PC-3 (cell line): Measurements from ENCODE around the gene TUBB1. TPM values are rescaled to one million over a fixed set of nuclear protein-coding genes. Genes with fewer than 3 reads are reported as not detected.

Experiments used
- ATAC-seq: fragments of 200-7000 bp; cut with Tn5 transposase; 2 replicates; pipeline ENCODE4 v1.9.1; 2020; ENCODE audit warnings: mild to moderate bottlenecking, moderate library complexity
- BruUV-seq: library from RNA; stranded (reverse); fragments of 400-500 nt; replicated peaks from 2 replicates; lab custom pipeline; 2021; lab: Mats Ljungman, UMichigan
- CTCF ChIA-PET: fragments of 300-600 bp; sonication (Branson Sonifier 250); formaldehyde crosslinking; loops from one replicate; lab custom pipeline; 2022; ENCODE audit warnings: antibody characterized with exemption; lab: Charles Lee
- POLR2A ChIA-PET: fragments of 300-600 bp; sonication (Branson Sonifier 250); formaldehyde crosslinking; loops from one replicate; lab custom pipeline; 2022; ENCODE audit warnings: antibody characterized with exemption; ENCODE audit not compliant: unreplicated experiment; lab: Charles Lee
- DNase-seq: peaks from one replicate; pipeline ENCODE4 v3.0.0-alpha.2; 2015
- H2AFZ ChIP-seq: fragments of 300-600 bp; sonication (generic); 2 replicates; pipeline ENCODE4 v1.6.0; 2016; ENCODE audit warnings: antibody characterized with exemption, low read length
- H3F3A ChIP-seq: fragments of 300-600 bp; sonication (generic); one replicate; pipeline ENCODE4 v1.6.0; 2017; ENCODE audit warnings: antibody characterized with exemption, low read length, control low read depth, mild to moderate bottlenecking; ENCODE audit not compliant: unreplicated experiment
- H3K27ac ChIP-seq: fragments of 300-600 bp; sonication (generic); 2 replicates; pipeline ENCODE4 v1.5.1; 2016; ENCODE audit warnings: mild to moderate bottlenecking, low read length
- H3K27me3 ChIP-seq: fragments of 300-600 bp; sonication (generic); 2 replicates; pipeline ENCODE4 v1.6.1; 2016; ENCODE audit warnings: low read length, mixed read lengths
- H3K36me3 ChIP-seq: fragments of 300-600 bp; sonication (generic); 2 replicates; pipeline ENCODE4 v1.6.1; 2016; ENCODE audit warnings: low read depth, mixed run types, low read length, mixed read lengths
- H3K4me1 ChIP-seq: fragments of 300-600 bp; sonication (generic); 2 replicates; pipeline ENCODE4 v1.5.1; 2016; ENCODE audit warnings: low read length; ENCODE audit not compliant: insufficient read depth
- H3K4me2 ChIP-seq: fragments of 300-600 bp; sonication (generic); 2 replicates; pipeline ENCODE4 v1.6.0; 2016; ENCODE audit warnings: low read length
- H3K4me3 ChIP-seq: fragments of 300-600 bp; sonication (generic); 2 replicates; pipeline ENCODE4 v1.5.1; 2016; ENCODE audit warnings: mild to moderate bottlenecking, low read length, mixed read lengths
- H3K79me2 ChIP-seq: fragments of 300-600 bp; sonication (generic); 2 replicates; pipeline ENCODE4 v1.6.1; 2017; ENCODE audit warnings: low read length, mixed read lengths
- H3K9ac ChIP-seq: fragments of 300-600 bp; sonication (generic); 2 replicates; pipeline ENCODE4 v1.6.0; 2016; ENCODE audit warnings: mild to moderate bottlenecking, low read length
- H3K9me2 ChIP-seq: fragments of 300-600 bp; sonication (generic); replicated peaks from 2 replicates; pipeline ENCODE4 v1.6.1; 2016; ENCODE audit warnings: mixed run types, low read length, mixed read lengths
- H3K9me3 ChIP-seq: fragments of 300-600 bp; sonication (generic); 2 replicates; pipeline ENCODE4 v1.6.1; 2016; ENCODE audit warnings: low read length, mixed read lengths
- H4K20me1 ChIP-seq: fragments of 300-600 bp; sonication (generic); 2 replicates; pipeline ENCODE4 v1.6.1; 2016; ENCODE audit warnings: low read length, mixed read lengths
- CTCF ChIP-seq: fragments of 300-600 bp; sonication (generic); conservative IDR thresholded peaks from 2 replicates; pipeline ENCODE4 v1.5.1; 2017; ENCODE audit warnings: antibody characterized with exemption, low read depth, mild to moderate bottlenecking, low read length
- EZH2 ChIP-seq: fragments of 300-600 bp; sonication (generic); IDR thresholded peaks from one replicate; pipeline ENCODE4 v1.6.1; 2017; ENCODE audit warnings: antibody characterized with exemption, mild to moderate bottlenecking, low read length; ENCODE audit not compliant: unreplicated experiment
- EZH2phosphoT487 ChIP-seq: fragments of 300-600 bp; sonication (generic); IDR thresholded peaks from 2 replicates; pipeline ENCODE4 v1.6.1; 2018; ENCODE audit warnings: mild to moderate bottlenecking, antibody characterized with exemption, low read length, borderline replicate concordance
- intact Hi-C: fragments of 100-400 bp; cut with micrococcal nuclease; formaldehyde crosslinking; loops from 2 replicates; pipeline ENCODE4 v1.9.0; 2023
- total RNA-seq: library from RNA; depleted of rRNA; stranded (reverse); fragments of >200 nt; gene quantifications from 2 replicates; pipeline ENCODE4 v1.2.3, GENCODE V29; 2014

The TUBB1 gene
- total RNA-seq, 1 experiment from 2014 or later, result not detected

- Histone ChIP-seq H3K9ac (no peak overlapping the region), H3K4me2 (no peak overlapping the region), H3K4me3 (no peak overlapping the region), H3K79me2 (peaks cover 63% of the 10 kb centered on the region), H3K27me3 (no peaks in the 10 kb centered on the region), H3F3A (no peaks in the 10 kb centered on the region), H3K9me2 (no peaks in the 10 kb centered on the region), H3K4me1 (peaks cover 7% of the 10 kb centered on the region; the same call in 1 of the 2 replicates), H2AFZ (no peak overlapping the region), H4K20me1 (peaks cover 24% of the 10 kb centered on the region), H3K27ac (no peak overlapping the region), H3K36me3 (peaks cover 52% of the 10 kb centered on the region), H3K9me3 (no peaks in the 10 kb centered on the region)
- ChIA-PET CTCF (no interaction called here), POLR2A (no interaction called here)
- TF ChIP-seq EZH2 (no peak), EZH2phosphoT487 (no peak), CTCF (no peak)
- ATAC-seq, result no peak
- no TSS peak for BruUV-seq
- no peak for DNase-seq
- intact Hi-C loops, result no loop called here
Observed at GRCh38 chr20:58985656-58986055, 33.6 kb upstream of the TUBB1 start.

DNA sequence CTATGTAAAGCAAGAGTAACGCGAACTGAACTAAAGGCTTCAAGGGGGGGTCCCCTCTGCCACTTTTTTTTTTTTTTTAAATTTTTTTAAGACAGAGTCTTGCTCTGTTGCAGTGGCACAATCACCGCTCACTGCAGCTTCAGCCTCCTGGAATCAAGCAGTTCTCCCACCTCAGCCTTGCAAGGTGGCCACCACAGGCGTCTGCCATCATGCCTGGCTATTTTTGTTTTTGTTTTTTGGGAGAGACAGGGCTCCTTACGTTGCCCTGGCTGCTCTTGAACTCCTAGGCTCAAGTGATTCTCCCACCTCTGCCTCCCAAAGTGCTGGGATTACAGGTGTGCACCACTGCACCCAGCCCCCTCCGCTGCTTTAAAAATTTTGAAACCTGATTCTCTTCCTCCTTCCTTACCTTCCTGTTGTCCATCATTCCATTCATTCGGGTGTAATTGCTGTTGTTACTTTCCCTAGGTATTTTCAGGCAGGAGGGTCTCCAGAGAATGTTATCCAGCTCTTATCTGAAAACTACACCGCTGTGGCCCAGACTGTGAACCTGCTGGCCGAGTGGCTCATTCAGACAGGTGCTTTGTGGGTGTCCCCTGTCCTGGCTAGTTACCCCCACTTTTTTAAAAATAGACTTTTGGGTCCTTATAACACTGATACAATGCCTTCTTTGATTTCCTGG, 32.8 kb upstream of the TUBB1 start:
- BruUV-seq, result no TSS peak
- no peaks in the 10 kb centered on the region for H3K9me3 ChIP-seq
- peaks cover 59% of the 10 kb centered on the region for H3K36me3 ChIP-seq
- H3K27ac ChIP-seq, result no peak overlapping the region
- H3F3A ChIP-seq, result no peaks in the 10 kb centered on the region
- ChIA-PET POLR2A (no interaction called here), CTCF (no interaction called here)
- H3K27me3 ChIP-seq, result no peaks in the 10 kb centered on the region
- peaks cover 62% of the 10 kb centered on the region for H3K79me2 ChIP-seq
- ATAC-seq (no peak), DNase-seq (no peak)
- no peak overlapping the region for H3K9ac ChIP-seq
- TF ChIP-seq EZH2 (no peak), EZH2phosphoT487 (no peak), CTCF (no peak)
- H3K4me1 ChIP-seq, result peaks cover 7% of the 10 kb centered on the region; the same call in 1 of the 2 replicates
- intact Hi-C loops, result no loop called here
- peaks cover 24% of the 10 kb centered on the region for H4K20me1 ChIP-seq
- H3K4me2 ChIP-seq, result no peak overlapping the region
- H2AFZ ChIP-seq, result no peak overlapping the region
- no peak overlapping the region for H3K4me3 ChIP-seq
- no peaks in the 10 kb centered on the region for H3K9me2 ChIP-seq

DNA sequence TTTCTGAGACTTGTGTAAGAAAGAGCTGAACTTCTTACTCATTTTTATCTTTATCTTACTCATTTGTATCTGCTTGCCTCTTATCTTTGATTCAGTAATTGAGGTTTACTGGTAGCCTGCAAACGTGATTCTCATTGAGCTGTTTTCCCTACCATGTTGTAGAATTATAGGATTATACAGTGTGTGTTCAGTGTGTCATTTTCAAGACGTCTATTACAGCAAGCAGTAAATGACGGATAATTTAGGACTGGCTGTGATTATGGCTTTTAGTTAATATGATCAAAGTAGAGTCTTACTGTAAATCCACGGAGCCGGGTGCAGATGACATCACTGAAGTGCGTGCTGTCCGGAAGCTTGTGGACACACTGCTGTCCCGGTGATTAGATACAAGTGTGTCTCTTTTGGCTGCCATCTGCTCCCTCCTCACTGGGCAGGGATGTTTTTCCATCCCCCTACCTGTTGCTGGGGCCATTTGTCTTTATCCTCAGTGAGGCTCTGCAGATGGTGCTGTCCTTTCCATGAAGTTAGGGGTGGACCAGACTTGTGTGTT, 32.2 kb upstream of the TUBB1 start:
- DNase-seq (no peak), ATAC-seq (no peak)
- Histone ChIP-seq H3K9me3 (no peaks in the 10 kb centered on the region), H3K79me2 (peaks cover 56% of the 10 kb centered on the region), H3K9ac (no peak overlapping the region), H4K20me1 (peaks cover 24% of the 10 kb centered on the region), H3K27ac (no peak overlapping the region), H3K27me3 (no peaks in the 10 kb centered on the region), H3K4me1 (peaks cover 7% of the 10 kb centered on the region; the same call in 1 of the 2 replicates), H3K4me2 (no peak overlapping the region), H3K36me3 (peaks cover 65% of the 10 kb centered on the region), H3K4me3 (no peak overlapping the region), H3K9me2 (no peaks in the 10 kb centered on the region), H2AFZ (no peak overlapping the region), H3F3A (no peaks in the 10 kb centered on the region)
- intact Hi-C loops, result no loop called here
- ChIA-PET CTCF (no interaction called here), POLR2A (no interaction called here)
- BruUV-seq, result no TSS peak
- TF ChIP-seq EZH2phosphoT487 (no peak), EZH2 (no peak), CTCF (no peak)
